HG02571 (cell line): Measurements from ENCODE around the gene DNAJC28.
A peak's percentile ranks its signal among the peaks of the same experiment; 100 is the strongest.

Source experiments
- ATAC-seq: cut with Tn5 transposase; IDR thresholded peaks from one replicate; pipeline ENCODE4 v1.9.1; 2021; ENCODE audit warnings: mild to moderate bottlenecking, moderate library complexity; ENCODE audit not compliant: unreplicated experiment

DNAJC28 gene

GRCh38 chr21:33441489-33442477 lies 49.7 kb downstream of the DNAJC28 start:
- peak; percentile 59 for ATAC-seq
